Trophoblast cell (in vitro differentiated cells and primary cell): ENCODE results near the gene FLNC.

ENCODE experiments used
- DNase-seq, 2 donors: peaks; one replicate each; pipeline ENCODE4 v3.0.0-alpha.2; 2016
- H2AFZ ChIP-seq: 2 replicates; pipeline ENCODE4 v1.6.1; 2013; ENCODE audit warnings: low read length, moderate library complexity, mild to moderate bottlenecking; ENCODE audit not compliant: insufficient read depth, poor library complexity
- H2AK5ac ChIP-seq: 2 replicates; pipeline ENCODE4 v1.6.1; 2013; ENCODE audit warnings: mild to moderate bottlenecking, low read length
- H2BK120ac ChIP-seq: 2 replicates; pipeline ENCODE4 v1.6.1; 2013; ENCODE audit warnings: low read length, mild to moderate bottlenecking, moderate library complexity; ENCODE audit not compliant: insufficient read depth, poor library complexity
- H2BK12ac ChIP-seq: 2 replicates; pipeline ENCODE4 v1.6.1; 2013; ENCODE audit warnings: mild to moderate bottlenecking, low read length, moderate library complexity
- H2BK5ac ChIP-seq: 2 replicates; pipeline ENCODE4 v1.6.1; 2013; ENCODE audit warnings: low read length, low read depth, moderate library complexity, mild to moderate bottlenecking; ENCODE audit not compliant: poor library complexity
- H3K14ac ChIP-seq: 2 replicates; pipeline ENCODE4 v1.6.1; 2013; ENCODE audit warnings: mild to moderate bottlenecking, low read length
- H3K18ac ChIP-seq: 2 replicates; pipeline ENCODE4 v1.6.1; 2013; ENCODE audit warnings: mild to moderate bottlenecking, low read length
- H3K23ac ChIP-seq: 2 replicates; pipeline ENCODE4 v1.6.1; 2013; ENCODE audit warnings: low read length
- H3K27ac ChIP-seq: 2 replicates; pipeline ENCODE4 v1.5.1; 2013; ENCODE audit warnings: low read depth, mild to moderate bottlenecking, inconsistent platforms, low read length, moderate library complexity
- H3K27me3 ChIP-seq: 2 replicates; pipeline ENCODE4 v1.6.1; 2013; ENCODE audit warnings: inconsistent platforms, mild to moderate bottlenecking, low read length, moderate library complexity; ENCODE audit not compliant: insufficient read depth
- H3K36me3 ChIP-seq, 2 experiments: 1 replicate in 1 of 2; 2 replicates in 1 of 2; pipeline ENCODE4 v1.6.1; 2013; ENCODE audit warnings: low read length in 2 of 2, mild to moderate bottlenecking in 2 of 2, moderate library complexity in 1 of 2; ENCODE audit not compliant: insufficient read depth in 2 of 2, control insufficient read depth in 1 of 2
- H3K4ac ChIP-seq: 2 replicates; pipeline ENCODE4 v1.6.1; 2013; ENCODE audit warnings: low read depth, mild to moderate bottlenecking, low read length, moderate library complexity
- H3K4me1 ChIP-seq, 2 experiments: 1 replicate in 1 of 2; 2 replicates in 1 of 2; pipeline ENCODE4 v1.6.1; 2013; ENCODE audit warnings: low read length in 2 of 2, mild to moderate bottlenecking in 2 of 2, moderate library complexity in 1 of 2; ENCODE audit not compliant: insufficient read depth in 2 of 2, control insufficient read depth in 1 of 2
- H3K4me2 ChIP-seq: 2 replicates; pipeline ENCODE4 v1.6.1; 2013; ENCODE audit warnings: inconsistent platforms, mild to moderate bottlenecking, low read length, moderate library complexity
- H3K4me3 ChIP-seq: 2 replicates; pipeline ENCODE4 v1.5.1; 2013; ENCODE audit warnings: mild to moderate bottlenecking, low read depth, low read length, inconsistent platforms
- H3K79me1 ChIP-seq: one replicate; pipeline ENCODE4 v1.6.1; 2013; ENCODE audit warnings: low read length
- H3K79me2 ChIP-seq: 2 replicates; pipeline ENCODE4 v1.6.1; 2013; ENCODE audit warnings: low read length, mild to moderate bottlenecking; ENCODE audit not compliant: control insufficient read depth, insufficient read depth, poor library complexity
- H3K9ac ChIP-seq: 2 replicates; pipeline ENCODE4 v1.6.1; 2013; ENCODE audit warnings: mild to moderate bottlenecking, low read length
- H3K9me3 ChIP-seq: 2 replicates; pipeline ENCODE4 v1.6.1; 2013; ENCODE audit warnings: low read depth, mild to moderate bottlenecking, control low read depth, inconsistent platforms, low read length; ENCODE audit not compliant: insufficient read depth
- H4K12ac ChIP-seq: 2 replicates; pipeline ENCODE4 v1.6.1; 2013; ENCODE audit warnings: low read depth, mild to moderate bottlenecking, low read length, moderate library complexity
- H4K8ac ChIP-seq: 2 replicates; pipeline ENCODE4 v1.6.1; 2013; ENCODE audit warnings: low read depth, mild to moderate bottlenecking, low read length, moderate library complexity
- H4K91ac ChIP-seq: one replicate; pipeline ENCODE4 v1.6.1; 2013; ENCODE audit warnings: low read depth, mild to moderate bottlenecking, low read length, moderate library complexity
- WGBS: extraction: QIAGEN DNeasy Blood & Tissue Kit; methylation state at CpG from one replicate; pipeline ENCODE4 v1.1.7; 2013; ENCODE audit warnings: missing lambda C conversion rate; ENCODE audit not compliant: insufficient read length, insufficient coverage; ENCODE audit errors: extremely low coverage; 5-methylcytosine and 5-hydroxymethylcytosine counted together

The FLNC gene

DNA sequence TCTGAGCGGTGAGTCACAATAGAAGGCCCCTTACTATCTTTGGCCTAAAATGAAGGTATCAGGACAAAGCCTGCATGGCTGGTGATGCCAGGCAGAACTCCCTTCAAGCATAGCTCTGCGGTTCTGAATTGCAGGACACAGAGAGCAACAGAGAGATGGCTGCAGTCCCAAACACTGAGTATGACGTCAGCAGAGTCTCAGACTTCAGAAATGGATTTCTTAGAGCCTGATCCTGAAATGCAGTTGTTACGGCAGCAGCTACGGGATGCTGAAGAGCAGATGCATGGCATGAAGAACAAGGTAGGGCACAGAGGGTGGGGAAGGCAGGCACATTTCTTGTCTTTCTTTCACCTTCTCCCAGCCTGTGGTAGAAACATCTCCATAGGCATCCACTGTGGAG, 25.0 kb upstream of the FLNC start:
- H4K91ac ChIP-seq: no peak overlapping the region
- no peak overlapping the region for H3K4me3 ChIP-seq
- H3K79me1 ChIP-seq: no peaks in the 10 kb centered on the region
- no peak overlapping the region for H3K18ac ChIP-seq
- no peak overlapping the region for H4K8ac ChIP-seq
- no peaks in the 10 kb centered on the region for H3K36me3 ChIP-seq
- H3K4me2 ChIP-seq: no peak overlapping the region
- no peaks in the 10 kb centered on the region for H3K27me3 ChIP-seq
- H3K4ac ChIP-seq: no peak overlapping the region
- H3K9ac ChIP-seq: no peak overlapping the region
- H2BK12ac ChIP-seq: no peak overlapping the region
- H2BK120ac ChIP-seq: no peak overlapping the region
- H3K14ac ChIP-seq: no peak overlapping the region
- no peak overlapping the region for H2BK5ac ChIP-seq
- no peaks in the 10 kb centered on the region for H3K9me3 ChIP-seq
- H2AFZ ChIP-seq: no peak overlapping the region
- no peak overlapping the region for H3K27ac ChIP-seq
- H3K4me1 ChIP-seq: peaks cover 0 to 4% of the 10 kb centered on the region in 2 experiments
- no peak overlapping the region for H4K12ac ChIP-seq
- no CpG with 5 or more reads among the region's 5 CpGs for WGBS
- no peaks in the 10 kb centered on the region for H3K79me2 ChIP-seq
- no peak overlapping the region for H2AK5ac ChIP-seq
- no peak overlapping the region for H3K23ac ChIP-seq
- no peak for DNase-seq

DNA sequence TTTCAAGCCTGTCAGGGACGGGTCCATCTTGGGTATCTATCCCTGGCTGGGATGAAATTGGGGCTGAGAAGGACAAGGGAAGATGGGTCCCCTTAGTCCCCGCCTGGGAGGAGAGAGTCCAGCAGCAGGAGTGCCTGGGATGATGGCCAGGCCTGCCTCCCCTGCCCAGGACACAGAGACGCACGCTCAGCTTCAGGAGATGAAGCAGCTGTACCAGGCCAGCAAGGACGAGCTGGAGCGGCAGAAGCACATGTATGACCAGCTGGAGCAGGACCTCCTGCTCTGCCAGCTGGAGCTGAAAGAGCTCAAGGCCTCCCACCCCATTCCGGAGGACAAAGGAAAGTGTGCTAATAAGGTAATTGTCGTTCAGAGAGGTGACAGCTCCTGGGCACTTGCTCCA, 23.0 kb upstream of the FLNC start:
- Histone ChIP-seq H3K36me3 (no peaks in the 10 kb centered on the region), H4K12ac (no peak overlapping the region), H2AFZ (no peak overlapping the region), H2AK5ac (no peak overlapping the region), H4K8ac (no peak overlapping the region), H3K18ac (no peak overlapping the region), H3K27me3 (no peaks in the 10 kb centered on the region), H3K4me3 (no peak overlapping the region), H4K91ac (no peak overlapping the region), H2BK5ac (no peak overlapping the region), H2BK120ac (no peak overlapping the region), H3K9ac (no peak overlapping the region), H2BK12ac (no peak overlapping the region), H3K14ac (no peak overlapping the region), H3K79me2 (no peaks in the 10 kb centered on the region), H3K9me3 (no peaks in the 10 kb centered on the region), H3K4ac (no peak overlapping the region), H3K79me1 (no peaks in the 10 kb centered on the region), H3K23ac (no peak overlapping the region), H3K4me2 (no peak overlapping the region), H3K4me1 (peaks cover 0 to 4% of the 10 kb centered on the region in 2 experiments), H3K27ac (no peak overlapping the region)
- WGBS: no CpG with 5 or more reads among the region's 8 CpGs
- DNase-seq: no peak

DNA sequence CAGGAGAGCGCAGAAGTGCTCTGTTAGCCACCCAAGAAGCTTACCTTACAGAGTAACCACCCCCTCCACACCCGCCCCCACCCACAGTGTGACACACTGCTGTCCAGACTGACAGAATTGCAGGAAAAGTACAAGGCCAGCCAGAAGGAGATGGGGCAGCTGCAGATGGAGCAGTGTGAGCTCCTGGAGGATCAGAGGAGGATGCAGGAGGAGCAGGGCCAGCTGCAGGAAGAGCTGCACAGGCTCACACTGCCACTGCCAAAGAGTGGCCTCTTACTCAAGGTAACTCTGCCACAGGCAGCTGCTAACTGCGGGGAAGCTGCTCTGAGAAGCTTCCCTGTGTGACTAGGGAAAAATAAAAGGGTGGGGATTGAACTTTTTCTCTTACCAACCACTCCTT, 20.8 kb upstream of the FLNC start:
- H2BK5ac ChIP-seq: no peak overlapping the region
- peaks cover 0 to 4% of the 10 kb centered on the region in 2 experiments for H3K4me1 ChIP-seq
- no peak overlapping the region for H2AK5ac ChIP-seq
- no peak overlapping the region for H3K14ac ChIP-seq
- no peaks in the 10 kb centered on the region for H3K9me3 ChIP-seq
- no peak overlapping the region for H4K91ac ChIP-seq
- no peaks in the 10 kb centered on the region for H3K79me1 ChIP-seq
- no peak overlapping the region for H3K23ac ChIP-seq
- no peak for DNase-seq
- no peaks in the 10 kb centered on the region for H3K27me3 ChIP-seq
- no peak overlapping the region for H2AFZ ChIP-seq
- no peak overlapping the region for H3K4ac ChIP-seq
- no peak overlapping the region for H3K27ac ChIP-seq
- H3K4me2 ChIP-seq: no peak overlapping the region
- H2BK120ac ChIP-seq: no peak overlapping the region
- H2BK12ac ChIP-seq: no peak overlapping the region
- no CpG with 5 or more reads among the region's 3 CpGs for WGBS
- no peak overlapping the region for H3K18ac ChIP-seq
- H4K8ac ChIP-seq: no peak overlapping the region
- H3K36me3 ChIP-seq: no peaks in the 10 kb centered on the region
- H4K12ac ChIP-seq: no peak overlapping the region
- H3K4me3 ChIP-seq: no peak overlapping the region
- H3K9ac ChIP-seq: no peak overlapping the region
- no peaks in the 10 kb centered on the region for H3K79me2 ChIP-seq

DNA sequence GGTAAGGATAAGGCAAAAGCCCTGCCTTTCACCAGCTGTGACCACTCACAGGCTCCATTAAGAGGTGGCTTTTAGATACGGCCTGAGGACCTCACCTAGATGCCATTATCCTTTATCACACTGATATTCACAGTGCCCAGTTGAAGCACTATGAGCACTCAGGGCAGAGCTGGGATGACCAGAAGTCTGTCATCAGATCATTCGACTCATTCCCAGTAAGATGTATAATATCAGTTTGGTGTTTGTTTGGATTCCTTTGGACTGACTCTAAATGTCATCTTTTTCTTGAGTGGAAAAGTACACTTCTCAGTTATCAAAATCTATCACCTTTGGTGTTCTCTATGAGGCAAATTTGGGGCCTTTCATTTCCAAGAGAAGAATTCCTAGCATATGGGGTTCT, 19.7 kb upstream of the FLNC start:
- H2BK120ac ChIP-seq: no peak overlapping the region
- H4K91ac ChIP-seq: no peak overlapping the region

More for the DNA sequence above, 19.7 kb upstream of the FLNC start:
- H3K79me2 ChIP-seq: no peaks in the 10 kb centered on the region
- H3K27me3 ChIP-seq: no peaks in the 10 kb centered on the region
- H3K4me2 ChIP-seq: no peak overlapping the region
- H3K9me3 ChIP-seq: no peaks in the 10 kb centered on the region
- no peak for DNase-seq
- no peaks in the 10 kb centered on the region for H3K4me1 ChIP-seq
- H2BK5ac ChIP-seq: no peak overlapping the region
- no peak overlapping the region for H2AK5ac ChIP-seq
- no peaks in the 10 kb centered on the region for H3K36me3 ChIP-seq
- no peak overlapping the region for H4K12ac ChIP-seq
- H3K14ac ChIP-seq: no peak overlapping the region
- no peak overlapping the region for H3K4me3 ChIP-seq
- WGBS: no CpG with 5 or more reads among the region's 2 CpGs
- H3K27ac ChIP-seq: no peak overlapping the region
- H3K18ac ChIP-seq: no peak overlapping the region
- H4K8ac ChIP-seq: no peak overlapping the region
- no peak overlapping the region for H3K23ac ChIP-seq
- no peak overlapping the region for H3K9ac ChIP-seq
- H3K4ac ChIP-seq: no peak overlapping the region
- H2BK12ac ChIP-seq: no peak overlapping the region
- no peaks in the 10 kb centered on the region for H3K79me1 ChIP-seq
- no peak overlapping the region for H2AFZ ChIP-seq
